Osteocyte (in vitro differentiated cells): ENCODE data around the gene TSGA10IP. TPM values are rescaled to one million over a fixed set of nuclear protein-coding genes. Genes with fewer than 3 reads are reported as not detected.

Experiments
- DNase-seq: peaks from one replicate; pipeline ENCODE4 v3.0.0; 2021; ENCODE audit warnings: mixed read lengths; ENCODE audit not compliant: unreplicated experiment; ENCODE audit errors: extremely low spot score
- H3K27ac Mint-ChIP-seq: one replicate; pipeline ENCODE4 v1.8.0; 2021; ENCODE audit warnings: mild to moderate bottlenecking, mixed read lengths; ENCODE audit not compliant: unreplicated experiment
- H3K27me3 Mint-ChIP-seq: one replicate; pipeline ENCODE4 v1.8.0; 2021; ENCODE audit warnings: mixed read lengths; ENCODE audit not compliant: unreplicated experiment
- H3K36me3 Mint-ChIP-seq: one replicate; pipeline ENCODE4 v1.8.0; 2021; ENCODE audit warnings: mixed read lengths; ENCODE audit not compliant: unreplicated experiment
- H3K4me1 Mint-ChIP-seq: one replicate; pipeline ENCODE4 v1.8.0; 2021; ENCODE audit warnings: mixed read lengths; ENCODE audit not compliant: unreplicated experiment
- H3K4me3 Mint-ChIP-seq: one replicate; pipeline ENCODE4 v1.8.0; 2021; ENCODE audit warnings: mild to moderate bottlenecking, moderate library complexity, mixed read lengths; ENCODE audit not compliant: unreplicated experiment
- H3K9me3 Mint-ChIP-seq: one replicate; pipeline ENCODE4 v1.8.0; 2021; ENCODE audit warnings: mixed read lengths; ENCODE audit not compliant: unreplicated experiment
- total RNA-seq: library from RNA; stranded (reverse); gene quantifications from 2 replicates; pipeline ENCODE4 v1.2.1, GENCODE V29; 2021
- TF ChIP-seq, protein P1 (sequence below): fragments of 200-600 bp; sonication (generic); IDR thresholded peaks from 2 replicates; pipeline ENCODE4 v1.5.0; 2021; ENCODE audit warnings: antibody characterized with exemption, mild to moderate bottlenecking, moderate library complexity

TSGA10IP gene
- total RNA-seq, 1 donor from 2014 or later, result not detected

GRCh38 chr11:65967329-65967934 lies 22.2 kb downstream of the TSGA10IP start:
- Mint-ChIP-seq H3K9me3 (no peaks in the 10 kb centered on the region), H3K27me3 (no peaks in the 10 kb centered on the region), H3K27ac (no peak overlapping the region), H3K4me1 (peaks cover 14% of the 10 kb centered on the region), H3K4me3 (no peak overlapping the region), H3K36me3 (peaks cover 38% of the 10 kb centered on the region)
- DNase-seq, result no peak
- TF ChIP-seq, protein P1, sequence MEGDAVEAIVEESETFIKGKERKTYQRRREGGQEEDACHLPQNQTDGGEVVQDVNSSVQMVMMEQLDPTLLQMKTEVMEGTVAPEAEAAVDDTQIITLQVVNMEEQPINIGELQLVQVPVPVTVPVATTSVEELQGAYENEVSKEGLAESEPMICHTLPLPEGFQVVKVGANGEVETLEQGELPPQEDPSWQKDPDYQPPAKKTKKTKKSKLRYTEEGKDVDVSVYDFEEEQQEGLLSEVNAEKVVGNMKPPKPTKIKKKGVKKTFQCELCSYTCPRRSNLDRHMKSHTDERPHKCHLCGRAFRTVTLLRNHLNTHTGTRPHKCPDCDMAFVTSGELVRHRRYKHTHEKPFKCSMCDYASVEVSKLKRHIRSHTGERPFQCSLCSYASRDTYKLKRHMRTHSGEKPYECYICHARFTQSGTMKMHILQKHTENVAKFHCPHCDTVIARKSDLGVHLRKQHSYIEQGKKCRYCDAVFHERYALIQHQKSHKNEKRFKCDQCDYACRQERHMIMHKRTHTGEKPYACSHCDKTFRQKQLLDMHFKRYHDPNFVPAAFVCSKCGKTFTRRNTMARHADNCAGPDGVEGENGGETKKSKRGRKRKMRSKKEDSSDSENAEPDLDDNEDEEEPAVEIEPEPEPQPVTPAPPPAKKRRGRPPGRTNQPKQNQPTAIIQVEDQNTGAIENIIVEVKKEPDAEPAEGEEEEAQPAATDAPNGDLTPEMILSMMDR, result no peak

GRCh38 chr11:65968600-65969482 lies 23.6 kb downstream of the TSGA10IP start:
- Mint-ChIP-seq H3K9me3 (no peaks in the 10 kb centered on the region), H3K27ac (no peak overlapping the region), H3K4me1 (peaks cover 2% of the 10 kb centered on the region), H3K36me3 (peaks cover 35% of the 10 kb centered on the region), H3K27me3 (no peaks in the 10 kb centered on the region), H3K4me3 (no peak overlapping the region)
- TF ChIP-seq, protein P1, result no peak
- DNase-seq, result no peak

DNA sequence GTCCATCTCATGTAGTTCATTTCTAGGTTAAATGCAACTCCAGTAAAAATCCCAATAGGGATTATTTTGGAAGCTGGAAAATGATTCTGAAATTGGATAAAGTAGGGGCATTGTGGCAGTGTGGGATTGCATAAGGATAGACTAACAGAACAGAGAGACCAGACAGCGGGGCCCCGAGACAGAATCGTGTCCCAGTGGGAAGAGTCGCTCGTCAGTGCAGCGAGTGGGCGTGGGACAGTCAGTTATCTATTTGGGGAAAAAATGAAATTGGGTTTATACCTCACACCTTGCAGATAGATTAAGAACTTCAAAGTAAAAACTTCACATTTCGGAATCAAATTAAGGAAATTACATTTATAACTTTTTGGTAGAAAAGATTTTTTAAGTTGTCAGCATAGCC lies 26.8 kb downstream of the TSGA10IP start:
- DNase-seq, result no peak
- Mint-ChIP-seq H3K9me3 (no peaks in the 10 kb centered on the region), H3K4me1 (no peaks in the 10 kb centered on the region), H3K36me3 (peaks cover 40% of the 10 kb centered on the region), H3K27me3 (no peaks in the 10 kb centered on the region), H3K4me3 (no peak overlapping the region), H3K27ac (no peak overlapping the region)
- TF ChIP-seq, protein P1, result no peak

DNA sequence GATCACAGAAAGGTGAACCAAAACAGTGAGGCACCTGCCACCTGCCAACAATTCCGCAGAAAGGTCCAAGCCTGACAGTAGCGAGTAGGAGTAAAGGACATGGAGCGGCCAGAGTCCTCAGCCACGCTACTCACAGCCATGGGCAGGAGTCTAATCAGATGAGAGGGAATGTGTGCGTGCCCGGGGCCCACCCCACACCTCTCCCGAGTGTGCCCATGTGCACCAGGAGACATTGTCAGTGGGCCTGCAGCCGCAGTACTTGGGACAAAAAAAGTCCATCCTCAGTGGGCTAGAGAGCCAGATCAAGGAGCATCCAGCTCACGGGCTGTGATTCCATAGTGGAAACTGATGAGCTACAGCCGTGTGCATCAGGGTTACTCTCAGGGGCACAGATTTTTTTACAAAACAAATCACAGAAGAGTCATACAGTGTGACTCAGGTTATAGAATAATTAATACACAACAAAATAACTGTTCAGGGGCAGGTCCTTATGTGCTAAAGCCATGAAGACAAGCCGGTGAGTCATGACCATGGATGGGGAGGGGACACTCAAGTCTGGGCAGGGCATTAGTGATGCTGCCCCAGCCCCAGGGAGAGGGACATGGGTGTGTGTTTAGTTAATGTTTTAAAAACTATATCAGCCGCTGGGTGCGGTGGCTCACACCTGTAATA lies 28.3 kb downstream of the TSGA10IP start:
- Mint-ChIP-seq H3K9me3 (no peaks in the 10 kb centered on the region), H3K27ac (no peak overlapping the region), H3K36me3 (peaks cover 37% of the 10 kb centered on the region), H3K4me3 (no peak overlapping the region), H3K4me1 (no peaks in the 10 kb centered on the region), H3K27me3 (no peaks in the 10 kb centered on the region)
- DNase-seq, result no peak
- TF ChIP-seq, protein P1, result no peak

DNA sequence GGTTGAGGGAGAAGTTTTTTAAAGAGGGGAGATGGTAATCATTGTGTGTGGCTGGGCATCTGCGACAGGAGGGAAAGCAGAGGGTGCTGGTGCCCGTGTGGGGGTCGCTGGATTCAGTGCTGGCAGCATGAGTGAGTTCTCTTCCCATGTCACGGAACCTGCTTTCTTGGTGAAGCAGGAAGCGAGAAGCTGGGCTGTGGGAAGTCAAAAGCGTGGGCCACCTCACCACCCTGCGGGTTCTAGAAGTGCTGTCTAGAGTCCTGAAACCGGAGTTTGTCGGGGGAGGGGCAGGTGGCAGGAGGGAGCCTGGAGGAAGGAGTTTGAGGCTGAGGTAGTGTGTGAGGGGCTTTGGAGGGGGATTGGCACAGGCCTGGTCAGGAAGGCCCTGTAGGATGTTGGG lies 30.5 kb downstream of the TSGA10IP start:
- H3K4me3 Mint-ChIP-seq, result no peak overlapping the region
- no peak for DNase-seq
- H3K27ac Mint-ChIP-seq, result no peak overlapping the region
- no peaks in the 10 kb centered on the region for H3K4me1 Mint-ChIP-seq
- no peaks in the 10 kb centered on the region for H3K9me3 Mint-ChIP-seq
- H3K36me3 Mint-ChIP-seq, result peaks cover 34% of the 10 kb centered on the region
- TF ChIP-seq, protein P1, result no peak
- H3K27me3 Mint-ChIP-seq, result no peaks in the 10 kb centered on the region
